HUES6 (cell line): ENCODE measurements around the gene PLD1.

Source experiments
- H3K27ac ChIP-seq: 2 replicates; pipeline ENCODE4 v1.7.0; 2013; ENCODE audit warnings: low read depth, mild to moderate bottlenecking, low read length, inconsistent platforms
- H3K27me3 ChIP-seq: 2 replicates; pipeline ENCODE4 v1.6.1; 2013; ENCODE audit warnings: low read length; ENCODE audit not compliant: control insufficient read depth, insufficient read depth
- H3K36me3 ChIP-seq: 2 replicates; pipeline ENCODE4 v1.6.1; 2013; ENCODE audit warnings: low read length; ENCODE audit not compliant: control insufficient read depth, insufficient read depth
- H3K4me1 ChIP-seq: 2 replicates; pipeline ENCODE4 v1.6.1; 2013; ENCODE audit warnings: low read length; ENCODE audit not compliant: control insufficient read depth, insufficient read depth
- H3K4me3 ChIP-seq: 2 replicates; pipeline ENCODE4 v1.5.1; 2013; ENCODE audit warnings: low read depth, low read length
- H3K9ac ChIP-seq: one replicate; pipeline ENCODE4 v1.6.1; 2013; ENCODE audit warnings: mild to moderate bottlenecking, low read length
- H3K9me3 ChIP-seq: 2 replicates; pipeline ENCODE4 v1.6.1; 2013; ENCODE audit warnings: low read depth, low read length; ENCODE audit not compliant: control insufficient read depth, insufficient read depth

PLD1 gene

DNA sequence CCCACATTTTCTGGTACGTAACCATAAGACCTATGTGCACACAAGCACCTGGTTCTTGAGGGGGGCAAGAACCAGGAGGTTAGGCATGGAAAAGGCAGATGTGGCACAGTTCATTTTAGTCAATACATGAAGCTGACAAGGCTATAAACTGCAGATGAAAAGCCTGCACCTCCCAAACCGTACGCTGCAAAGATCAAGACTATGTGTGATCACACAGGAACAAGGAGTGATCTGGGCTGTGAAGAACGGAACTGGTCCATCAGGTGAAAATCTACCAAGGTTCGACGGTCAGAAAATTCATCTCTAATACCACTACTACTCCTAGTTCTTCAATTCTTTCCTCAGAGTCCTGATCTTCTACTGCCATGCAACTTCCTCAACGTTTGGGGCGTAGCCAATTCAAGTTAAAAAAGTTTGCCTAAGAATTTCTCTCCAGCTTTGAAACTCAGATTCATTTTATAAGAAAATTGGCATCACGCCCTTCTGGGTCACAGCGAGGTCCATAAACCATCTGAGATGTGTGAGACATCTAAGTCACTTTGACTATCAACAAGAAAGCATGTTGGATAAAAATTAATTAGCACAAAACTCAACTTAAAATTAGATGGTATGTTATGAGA lies 41.9 kb downstream of the PLD1 start:
- no peaks in the 10 kb centered on the region for H3K27me3 ChIP-seq
- no peaks in the 10 kb centered on the region for H3K36me3 ChIP-seq
- H3K9ac ChIP-seq: no peak overlapping the region
- H3K4me1 ChIP-seq: peaks cover 6% of the 10 kb centered on the region; the same call in 1 of the 2 replicates
- H3K4me3 ChIP-seq: no peak overlapping the region
- H3K9me3 ChIP-seq: no peaks in the 10 kb centered on the region
- no peak overlapping the region for H3K27ac ChIP-seq

DNA sequence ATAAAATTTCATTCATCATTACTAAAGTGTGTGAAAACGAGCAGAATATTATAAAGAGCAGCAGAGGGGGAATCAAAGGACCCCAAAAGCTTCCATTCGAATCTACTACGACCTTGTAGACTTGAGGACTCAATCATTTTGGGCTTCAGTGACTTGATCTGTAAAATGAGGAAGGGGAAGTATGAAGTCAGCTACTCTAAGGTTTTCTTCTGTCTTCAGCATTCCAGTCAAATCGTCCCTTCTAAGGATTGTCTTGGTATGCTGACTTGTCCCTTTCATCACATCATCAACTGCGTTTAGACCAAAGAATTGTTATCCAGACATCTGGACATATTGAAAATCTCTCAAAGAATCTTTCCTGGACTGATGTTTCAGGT lies 44.8 kb downstream of the PLD1 start:
- no peak overlapping the region for H3K9ac ChIP-seq
- H3K27ac ChIP-seq: no peak overlapping the region
- no peaks in the 10 kb centered on the region for H3K4me1 ChIP-seq
- H3K9me3 ChIP-seq: no peaks in the 10 kb centered on the region
- no peaks in the 10 kb centered on the region for H3K27me3 ChIP-seq
- H3K36me3 ChIP-seq: no peaks in the 10 kb centered on the region
- H3K4me3 ChIP-seq: no peak overlapping the region

DNA sequence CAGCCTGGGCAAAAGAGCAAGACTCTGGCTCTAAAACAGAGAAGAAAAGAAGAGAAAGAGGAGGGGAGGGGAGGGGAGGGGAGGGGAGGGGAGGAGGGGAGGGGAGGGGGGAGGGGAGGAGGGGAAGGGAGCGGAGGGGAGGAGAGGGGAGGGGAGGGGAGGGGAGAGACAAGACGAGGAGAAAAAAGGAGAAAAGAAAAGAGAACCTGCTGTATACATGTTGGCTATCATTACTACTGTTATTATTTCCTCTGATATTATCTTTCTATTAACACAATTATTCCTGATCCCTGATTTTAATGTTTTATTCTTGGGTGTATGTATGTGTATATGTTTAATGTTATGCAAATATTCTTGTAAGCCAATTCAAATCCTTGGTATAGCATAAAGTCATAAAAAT lies 46.9 kb downstream of the PLD1 start:
- Histone ChIP-seq H3K9me3 (no peaks in the 10 kb centered on the region), H3K4me3 (no peak overlapping the region), H3K36me3 (no peaks in the 10 kb centered on the region), H3K9ac (no peak overlapping the region), H3K27me3 (no peaks in the 10 kb centered on the region), H3K4me1 (no peaks in the 10 kb centered on the region), H3K27ac (no peak overlapping the region)

DNA sequence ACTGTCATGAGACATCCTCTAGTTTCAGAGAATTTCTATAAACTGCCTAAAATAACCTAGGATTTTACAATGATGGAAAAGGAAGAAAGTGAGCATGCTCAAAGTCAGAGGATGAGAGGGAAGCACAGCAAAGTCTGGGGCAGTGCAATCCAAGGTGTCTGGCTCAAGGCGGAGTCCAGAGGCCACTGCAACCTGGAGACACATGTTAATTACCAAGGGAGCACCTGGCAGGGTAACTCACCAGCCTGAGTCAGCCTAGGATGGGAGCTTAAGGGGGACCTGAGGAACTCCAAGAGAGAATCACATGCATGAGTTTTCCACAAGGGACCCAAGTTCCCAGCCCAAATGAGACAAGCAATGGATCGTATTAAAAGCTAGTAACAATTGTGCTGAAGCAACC lies 49.8 kb downstream of the PLD1 start:
- no peak overlapping the region for H3K27ac ChIP-seq
- H3K4me3 ChIP-seq: no peak overlapping the region
- H3K9me3 ChIP-seq: no peaks in the 10 kb centered on the region
- no peaks in the 10 kb centered on the region for H3K36me3 ChIP-seq
- no peaks in the 10 kb centered on the region for H3K4me1 ChIP-seq
- no peaks in the 10 kb centered on the region for H3K27me3 ChIP-seq
- no peak overlapping the region for H3K9ac ChIP-seq

DNA sequence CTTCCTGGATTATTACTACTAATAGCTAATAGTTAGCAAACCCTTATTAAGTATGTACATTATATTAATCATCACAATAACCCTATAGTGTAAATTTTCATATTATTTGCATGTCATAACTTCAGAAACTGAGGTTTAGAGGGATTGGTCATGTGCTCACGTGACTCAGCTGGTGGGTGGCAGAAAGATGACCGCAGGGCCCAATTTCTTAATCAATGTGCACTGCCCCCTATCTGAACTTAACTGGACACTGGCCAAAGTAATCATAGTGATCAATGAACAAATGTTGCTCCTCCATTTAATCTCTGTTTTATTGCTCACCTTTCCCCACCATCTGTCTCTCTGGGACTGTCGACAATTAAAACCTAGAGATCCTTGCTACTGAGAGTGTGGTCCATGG lies 52.2 kb downstream of the PLD1 start:
- H3K4me1 ChIP-seq: no peaks in the 10 kb centered on the region
- H3K27me3 ChIP-seq: no peaks in the 10 kb centered on the region
- H3K36me3 ChIP-seq: no peaks in the 10 kb centered on the region
- H3K27ac ChIP-seq: no peak overlapping the region
- no peaks in the 10 kb centered on the region for H3K9me3 ChIP-seq
- no peak overlapping the region for H3K9ac ChIP-seq
- no peak overlapping the region for H3K4me3 ChIP-seq

DNA sequence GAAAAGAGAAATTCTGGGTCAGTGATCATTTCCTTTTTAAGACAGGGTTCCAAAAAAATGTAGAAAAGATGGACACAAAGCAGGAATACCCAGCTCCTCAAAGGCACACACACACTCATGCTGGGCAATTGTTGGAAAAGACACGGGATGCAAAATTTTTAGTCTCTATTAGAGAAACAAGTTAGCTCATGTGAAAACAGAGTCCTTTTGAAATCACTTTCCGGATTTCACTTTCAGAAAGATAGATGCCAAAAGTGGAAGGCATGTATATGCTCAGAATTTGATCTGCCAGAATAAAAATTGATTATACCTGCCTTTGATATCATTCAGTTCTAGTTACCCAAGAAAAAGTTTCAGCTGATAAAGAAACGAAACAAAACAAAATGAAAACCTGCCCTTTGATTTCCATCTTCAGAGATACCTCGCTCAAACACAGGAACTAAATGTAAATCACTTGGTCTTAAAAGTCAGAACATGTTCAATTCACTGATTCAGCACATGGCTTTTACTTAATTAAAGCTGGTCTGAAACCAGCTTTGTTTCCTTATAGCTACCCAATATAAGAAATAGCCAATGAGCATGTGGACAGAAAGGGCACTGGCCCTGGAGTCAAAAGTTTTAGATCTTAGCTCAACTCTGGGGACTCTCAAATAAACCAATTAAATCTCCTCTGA lies 52.8 kb downstream of the PLD1 start:
- H3K27ac ChIP-seq: no peak overlapping the region
- no peak overlapping the region for H3K4me3 ChIP-seq
- no peaks in the 10 kb centered on the region for H3K36me3 ChIP-seq
- H3K27me3 ChIP-seq: no peaks in the 10 kb centered on the region
- H3K9me3 ChIP-seq: no peaks in the 10 kb centered on the region
- H3K4me1 ChIP-seq: no peaks in the 10 kb centered on the region
- no peak overlapping the region for H3K9ac ChIP-seq

DNA sequence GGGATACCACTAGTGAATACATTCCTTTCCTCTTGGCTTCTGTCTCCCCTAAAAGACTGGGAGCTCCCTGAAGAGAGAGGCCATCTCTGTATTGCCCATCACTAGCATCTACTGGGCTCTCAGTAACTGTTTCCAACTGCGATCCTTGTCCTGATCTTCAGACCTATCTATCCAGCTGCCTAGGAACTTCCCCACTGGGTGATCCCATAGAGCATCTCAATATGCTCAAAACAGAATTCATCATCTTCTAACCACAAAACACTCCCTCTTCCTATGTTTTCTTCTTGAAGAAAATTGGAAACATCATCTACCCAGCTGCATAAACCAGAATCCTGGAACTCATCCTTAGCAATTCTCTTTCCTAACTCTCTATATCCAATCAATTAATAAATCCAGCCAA lies 54.6 kb downstream of the PLD1 start:
- H3K9me3 ChIP-seq: no peaks in the 10 kb centered on the region
- H3K9ac ChIP-seq: no peak overlapping the region
- no peaks in the 10 kb centered on the region for H3K36me3 ChIP-seq
- H3K27me3 ChIP-seq: no peaks in the 10 kb centered on the region
- H3K27ac ChIP-seq: no peak overlapping the region
- no peak overlapping the region for H3K4me3 ChIP-seq
- H3K4me1 ChIP-seq: no peaks in the 10 kb centered on the region

DNA sequence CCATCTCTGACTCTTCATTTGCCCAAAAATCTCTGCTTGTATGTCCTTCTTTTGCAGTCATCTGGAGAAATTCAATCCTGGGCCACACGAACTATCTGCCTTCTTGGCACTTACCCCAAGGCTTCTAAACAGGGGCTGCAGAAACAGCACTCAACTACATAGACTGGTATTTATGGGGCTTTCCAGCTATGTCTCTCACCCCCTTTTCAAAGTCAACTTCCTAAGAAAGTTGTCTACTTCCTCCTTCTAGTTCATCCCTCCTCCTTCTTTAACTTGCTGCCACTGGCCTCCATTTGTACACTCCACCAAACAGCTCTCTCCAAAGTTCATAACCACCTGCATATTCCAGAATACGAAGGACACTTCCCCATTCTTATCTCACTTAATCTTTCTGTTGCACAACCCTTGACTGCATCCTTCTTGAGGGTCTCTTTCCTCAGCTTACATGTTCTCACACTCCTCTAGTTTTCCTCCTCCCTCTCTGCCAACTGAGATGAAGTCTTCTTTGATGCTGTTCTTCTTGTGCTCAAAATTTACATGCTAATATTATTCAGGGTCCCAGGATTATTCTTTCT lies 55.2 kb downstream of the PLD1 start:
- Histone ChIP-seq H3K4me3 (no peak overlapping the region), H3K27me3 (no peaks in the 10 kb centered on the region), H3K9me3 (no peaks in the 10 kb centered on the region), H3K36me3 (no peaks in the 10 kb centered on the region), H3K27ac (no peak overlapping the region), H3K4me1 (no peaks in the 10 kb centered on the region), H3K9ac (no peak overlapping the region)

DNA sequence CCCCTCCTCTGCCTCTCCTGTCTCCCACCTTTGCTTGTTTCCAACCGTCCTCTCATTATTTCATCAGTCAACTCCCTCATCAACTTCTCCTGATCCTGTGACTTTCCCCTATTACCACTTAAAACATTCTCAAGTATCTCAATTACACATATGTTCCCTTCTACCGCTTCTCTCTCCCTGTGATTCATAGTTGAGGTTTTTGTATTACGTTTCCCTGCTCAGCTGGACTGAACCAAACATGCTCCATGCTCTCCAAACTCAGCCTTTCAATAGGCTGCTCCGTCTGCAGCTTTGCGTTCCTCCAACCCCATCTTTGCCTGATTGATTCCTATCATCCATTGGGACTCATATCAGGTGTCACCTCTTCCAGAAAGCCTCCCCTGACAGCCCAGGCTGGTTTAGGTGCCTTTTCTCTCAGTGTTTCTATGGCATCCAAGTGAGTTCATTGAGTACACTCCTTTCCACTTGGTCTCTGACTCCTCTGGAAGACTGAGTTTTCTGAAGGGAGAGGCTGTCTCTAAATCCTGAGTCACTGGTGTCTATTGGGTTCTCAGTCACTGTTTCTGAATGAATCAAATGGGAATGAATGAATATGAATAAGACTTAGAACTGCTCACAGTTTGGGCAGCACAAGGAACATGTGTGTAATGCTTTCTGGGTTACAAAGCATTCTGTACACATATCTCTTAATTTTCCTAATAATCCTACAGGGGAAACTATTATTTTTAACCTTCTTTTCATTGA lies 56.4 kb downstream of the PLD1 start:
- H3K36me3 ChIP-seq: no peaks in the 10 kb centered on the region
- no peak overlapping the region for H3K9ac ChIP-seq
- no peaks in the 10 kb centered on the region for H3K27me3 ChIP-seq
- H3K4me3 ChIP-seq: no peak overlapping the region
- H3K9me3 ChIP-seq: no peaks in the 10 kb centered on the region
- H3K4me1 ChIP-seq: no peaks in the 10 kb centered on the region; the same call in 1 of the 2 replicates
- H3K27ac ChIP-seq: no peak overlapping the region

DNA sequence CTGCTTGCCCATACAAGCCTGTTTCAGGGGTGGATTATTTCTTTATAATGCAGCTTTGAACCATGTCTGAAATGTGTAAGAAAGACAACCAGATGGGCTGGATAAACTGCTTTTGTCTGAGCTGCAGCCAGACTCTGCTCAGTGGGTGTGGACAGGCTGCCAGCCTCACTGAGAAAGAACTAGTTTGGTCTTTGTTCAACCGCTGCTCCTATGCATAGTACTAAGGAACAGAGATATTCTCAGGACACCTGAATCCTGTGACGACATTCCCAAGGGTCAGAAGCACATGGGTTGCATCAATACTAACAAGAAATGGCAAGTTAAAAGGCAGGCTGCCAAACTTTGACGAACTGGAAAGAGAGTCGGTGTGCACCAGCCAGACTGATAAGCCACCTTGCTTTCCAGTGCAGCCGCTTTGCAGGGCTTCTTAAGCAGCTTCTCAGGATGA lies 57.2 kb downstream of the PLD1 start:
- no peaks in the 10 kb centered on the region for H3K27me3 ChIP-seq
- no peaks in the 10 kb centered on the region for H3K9me3 ChIP-seq
- H3K9ac ChIP-seq: no peak overlapping the region
- no peak overlapping the region for H3K4me3 ChIP-seq
- H3K36me3 ChIP-seq: no peaks in the 10 kb centered on the region
- no peak overlapping the region for H3K27ac ChIP-seq
- peaks cover 6% of the 10 kb centered on the region for H3K4me1 ChIP-seq

DNA sequence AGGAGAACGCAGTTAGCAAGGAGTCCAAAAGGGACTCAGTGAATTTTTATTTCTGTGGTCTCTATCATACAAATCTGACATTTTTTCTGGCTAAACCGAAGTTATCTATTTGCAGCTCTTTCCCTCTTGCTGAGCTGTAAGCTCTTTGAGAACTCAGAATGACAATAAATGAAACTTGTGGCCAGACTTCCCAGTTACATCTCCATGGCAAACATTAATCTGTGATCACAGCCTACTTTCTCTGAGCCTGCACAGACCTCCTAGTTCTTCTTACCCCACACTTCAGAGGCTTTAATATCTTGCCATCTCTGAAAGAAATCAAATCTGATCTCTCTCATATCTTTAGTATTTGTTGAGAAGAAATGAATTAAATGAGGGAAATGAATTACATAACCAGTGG lies 58.0 kb downstream of the PLD1 start:
- no peaks in the 10 kb centered on the region for H3K27me3 ChIP-seq
- H3K27ac ChIP-seq: no peak overlapping the region
- H3K9ac ChIP-seq: no peak overlapping the region
- no peaks in the 10 kb centered on the region for H3K9me3 ChIP-seq
- no peaks in the 10 kb centered on the region for H3K36me3 ChIP-seq
- no peak overlapping the region for H3K4me3 ChIP-seq
- H3K4me1 ChIP-seq: peaks cover 11% of the 10 kb centered on the region
